VCaP (cell line): Measurements from ENCODE around the gene IGF2BP2.

Experiments
- H3K27ac ChIP-seq: fragments of 450-650 bp; 2 replicates; pipeline ENCODE4 v1.5.1; 2017
- CTCF ChIP-seq: fragments of 450-650 bp; conservative IDR thresholded peaks from 2 replicates; pipeline ENCODE4 v1.5.1; 2017; ENCODE audit warnings: mild to moderate bottlenecking, moderate library complexity

Gene IGF2BP2

GRCh38 chr3:185613016-185613415 is 211.8 kb downstream of the IGF2BP2 start:
- no peak overlapping the region for H3K27ac ChIP-seq
- TF ChIP-seq CTCF, result no peak

DNA sequence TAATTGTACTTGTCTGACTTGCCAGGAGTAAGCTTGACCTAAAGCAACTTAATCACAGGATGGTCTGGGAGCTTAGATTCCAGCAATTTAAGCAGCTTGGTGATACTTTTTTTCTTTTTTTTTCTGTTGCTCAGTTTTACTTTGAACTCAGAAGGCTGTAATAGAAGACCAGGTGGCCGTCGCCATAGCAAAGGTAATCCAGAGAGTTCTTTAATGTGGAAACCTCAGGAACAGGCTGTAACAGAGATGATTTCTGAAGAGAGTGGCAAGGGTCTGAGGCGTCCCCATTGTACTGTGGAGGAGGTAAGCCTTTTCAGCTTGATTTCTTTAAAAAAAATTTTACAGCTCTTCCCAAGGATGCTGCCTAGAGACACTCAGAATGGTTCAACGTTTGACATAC is 218.6 kb downstream of the IGF2BP2 start:
- no peak for TF ChIP-seq CTCF
- no peak overlapping the region for H3K27ac ChIP-seq

- TF ChIP-seq CTCF, result no peak
- no peak overlapping the region for H3K27ac ChIP-seq
These were observed 219.3 kb downstream of the IGF2BP2 start for GRCh38 chr3:185605566-185605965.

DNA sequence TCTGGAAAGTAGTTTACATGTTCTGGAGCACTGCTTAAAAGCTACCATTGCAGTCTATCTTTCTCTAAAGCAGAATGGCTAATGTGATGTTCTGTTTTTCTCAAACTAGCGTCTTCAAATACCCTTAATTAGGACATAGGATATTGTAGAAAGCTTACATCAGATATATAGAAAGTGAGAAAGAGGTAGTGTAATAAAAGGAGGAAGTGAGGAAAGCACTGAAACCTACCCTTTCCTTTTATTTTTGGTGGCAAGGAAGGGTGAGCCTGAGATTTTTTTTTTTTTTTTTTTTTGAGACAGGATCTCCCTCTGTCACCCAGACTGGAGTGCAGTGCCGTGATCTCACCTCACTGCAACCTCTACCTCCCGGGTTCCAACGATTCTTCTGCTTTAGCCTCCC is 229.3 kb downstream of the IGF2BP2 start:
- no peak for TF ChIP-seq CTCF
- no peak overlapping the region for H3K27ac ChIP-seq

DNA sequence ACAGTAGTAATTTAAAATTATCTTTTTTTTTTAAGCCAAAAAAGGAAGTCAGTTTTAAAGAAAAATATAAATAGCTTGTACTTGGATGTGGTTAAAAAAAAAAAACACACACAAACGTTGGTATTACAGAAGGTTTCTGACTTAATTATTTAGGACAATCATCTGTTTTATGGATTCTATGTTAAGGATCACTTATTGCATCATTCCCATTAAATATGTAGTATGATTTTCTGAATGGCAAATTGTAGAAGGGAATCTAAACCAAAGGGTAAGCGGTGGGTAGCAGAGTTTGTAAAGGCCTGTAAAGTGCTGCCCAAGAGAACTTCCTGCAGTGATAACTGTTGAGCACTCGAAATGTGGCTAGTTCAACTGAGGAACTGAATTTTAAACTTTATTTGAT is 230.8 kb downstream of the IGF2BP2 start:
- TF ChIP-seq CTCF, result no peak
- H3K27ac ChIP-seq, result no peak overlapping the region
